CD4-positive, alpha-beta T cell treated with Interleukin-4 for 4 hours (primary cell): ENCODE results near the gene TNFRSF18.
A peak's percentile ranks its signal among the peaks of the same experiment; 100 is the strongest.

ENCODE experiments used
- DNase-seq: peaks from one replicate; pipeline ENCODE4 v3.0.0-alpha.2; 2020

TNFRSF18 gene

DNA sequence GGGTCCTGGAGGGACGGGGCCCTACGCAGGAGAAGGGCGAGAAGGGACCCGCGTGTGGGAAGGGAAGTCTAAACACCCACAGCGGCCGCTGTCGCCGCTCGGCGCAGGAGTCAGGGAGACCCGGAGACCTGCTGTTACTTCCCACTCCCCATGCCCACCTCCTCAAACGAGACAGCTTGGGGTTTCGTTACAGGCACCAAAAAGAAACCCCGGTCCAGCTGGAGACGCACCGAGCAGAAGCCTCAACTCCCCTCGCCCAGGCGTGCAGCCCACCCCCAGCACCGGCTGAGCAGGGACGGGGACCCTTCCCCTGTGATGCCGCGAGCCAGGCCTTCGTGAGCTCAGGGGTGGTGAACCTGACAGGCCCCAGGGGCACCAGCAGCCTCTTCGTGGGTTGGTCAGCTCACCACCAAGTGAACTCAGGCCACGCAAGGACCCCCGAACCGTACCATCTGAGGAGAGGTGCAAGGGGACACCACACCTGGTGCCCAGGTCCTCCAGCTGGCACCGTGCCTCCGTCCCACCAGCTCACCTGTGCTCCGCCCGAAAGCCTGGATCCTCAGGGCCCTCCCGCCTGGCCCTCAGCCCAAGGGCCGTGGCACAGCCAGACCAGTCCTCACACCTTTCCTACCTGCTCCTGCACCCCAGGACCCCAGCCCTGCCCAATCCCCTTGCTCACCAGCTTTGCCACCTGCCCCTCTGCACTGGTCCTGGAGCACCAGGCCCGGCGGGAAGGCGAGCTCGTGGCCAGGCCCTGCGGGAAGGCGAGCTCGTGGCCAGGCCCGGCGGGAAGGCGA is 20.4 kb upstream of the TNFRSF18 start:
- no peak for DNase-seq

DNA sequence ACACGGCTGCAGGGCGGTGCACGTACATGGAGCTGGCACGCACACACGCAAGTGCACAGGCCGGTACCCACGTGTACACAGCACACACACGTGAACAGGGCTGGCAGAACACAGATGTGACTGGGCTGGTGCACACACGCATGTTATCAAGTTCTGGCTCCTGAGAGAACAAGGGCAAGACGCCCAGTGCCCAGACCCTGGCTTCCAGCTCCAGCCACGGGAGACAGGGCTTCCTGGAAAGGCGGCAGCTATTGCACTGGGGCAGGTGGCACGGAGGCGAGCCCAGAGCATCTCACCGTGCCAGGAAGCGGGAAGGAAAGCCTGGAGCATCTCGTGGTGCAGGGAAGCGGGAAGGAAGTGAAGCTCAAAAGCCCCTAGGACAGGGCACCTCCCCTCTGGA is 19.5 kb upstream of the TNFRSF18 start:
- DNase-seq: no peak

GRCh38 chr1:1225238-1225845 is 18.9 kb upstream of the TNFRSF18 start:
- DNase-seq: no peak

GRCh38 chr1:1223891-1224290 is 17.5 kb upstream of the TNFRSF18 start:
- DNase-seq: no peak

DNA sequence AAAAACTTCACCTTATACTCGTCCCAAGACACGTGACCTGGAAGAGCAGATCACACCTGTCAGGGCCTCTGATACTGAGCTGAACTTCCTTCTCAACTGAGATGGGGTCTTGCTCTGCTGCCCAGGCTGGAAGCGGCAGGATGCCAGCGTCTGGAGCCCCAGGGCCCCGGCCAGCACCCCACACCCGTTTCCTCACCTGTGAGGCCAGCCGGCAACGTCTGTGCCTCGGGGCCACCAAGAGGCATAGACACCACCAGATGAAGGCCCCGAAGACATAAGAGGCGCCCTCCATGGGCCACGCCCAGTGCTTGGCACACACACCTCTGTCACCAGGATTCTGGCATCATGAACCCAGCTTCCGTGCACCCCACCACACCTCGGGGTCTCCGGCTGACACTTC is 16.9 kb upstream of the TNFRSF18 start:
- no peak for DNase-seq

DNA sequence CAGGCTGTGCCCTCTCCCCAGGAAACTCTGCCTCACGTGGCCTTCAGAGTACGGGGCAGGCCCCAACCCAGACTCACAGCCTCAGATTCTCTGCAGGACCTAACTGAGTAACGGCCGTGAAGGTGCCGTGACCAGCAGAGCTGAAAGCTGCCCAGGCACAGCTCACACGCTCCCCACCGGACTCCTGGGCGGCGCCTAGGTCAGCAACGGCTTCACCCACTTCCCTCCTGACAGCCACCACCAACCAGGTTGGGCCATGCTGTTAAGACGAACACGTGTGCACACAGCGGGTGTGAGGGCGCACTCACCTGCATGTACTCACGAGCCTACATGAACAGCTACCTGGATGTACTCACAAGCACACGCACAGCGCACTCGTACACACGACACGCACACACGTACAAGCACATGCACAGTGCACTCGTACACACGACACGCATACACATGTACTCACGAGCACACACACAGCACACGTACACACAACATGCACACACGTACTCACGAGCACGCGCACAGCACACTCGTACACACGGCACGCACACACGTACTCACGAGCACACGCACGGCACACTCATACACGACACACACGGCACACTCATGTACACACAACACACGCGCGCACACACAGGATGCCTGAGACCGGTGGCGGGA is 16.3 kb upstream of the TNFRSF18 start:
- no peak for DNase-seq

GRCh38 chr1:1221887-1222574 is 15.6 kb upstream of the TNFRSF18 start:
- no peak for DNase-seq

- DNase-seq: no peak
These were observed 13.8 kb upstream of the TNFRSF18 start for GRCh38 chr1:1220197-1220596.

GRCh38 chr1:1219341-1219740 is 12.9 kb upstream of the TNFRSF18 start:
- peak; percentile 49 for DNase-seq

- DNase-seq: no peak
These were observed 12.3 kb upstream of the TNFRSF18 start for GRCh38 chr1:1218524-1219200.

DNA sequence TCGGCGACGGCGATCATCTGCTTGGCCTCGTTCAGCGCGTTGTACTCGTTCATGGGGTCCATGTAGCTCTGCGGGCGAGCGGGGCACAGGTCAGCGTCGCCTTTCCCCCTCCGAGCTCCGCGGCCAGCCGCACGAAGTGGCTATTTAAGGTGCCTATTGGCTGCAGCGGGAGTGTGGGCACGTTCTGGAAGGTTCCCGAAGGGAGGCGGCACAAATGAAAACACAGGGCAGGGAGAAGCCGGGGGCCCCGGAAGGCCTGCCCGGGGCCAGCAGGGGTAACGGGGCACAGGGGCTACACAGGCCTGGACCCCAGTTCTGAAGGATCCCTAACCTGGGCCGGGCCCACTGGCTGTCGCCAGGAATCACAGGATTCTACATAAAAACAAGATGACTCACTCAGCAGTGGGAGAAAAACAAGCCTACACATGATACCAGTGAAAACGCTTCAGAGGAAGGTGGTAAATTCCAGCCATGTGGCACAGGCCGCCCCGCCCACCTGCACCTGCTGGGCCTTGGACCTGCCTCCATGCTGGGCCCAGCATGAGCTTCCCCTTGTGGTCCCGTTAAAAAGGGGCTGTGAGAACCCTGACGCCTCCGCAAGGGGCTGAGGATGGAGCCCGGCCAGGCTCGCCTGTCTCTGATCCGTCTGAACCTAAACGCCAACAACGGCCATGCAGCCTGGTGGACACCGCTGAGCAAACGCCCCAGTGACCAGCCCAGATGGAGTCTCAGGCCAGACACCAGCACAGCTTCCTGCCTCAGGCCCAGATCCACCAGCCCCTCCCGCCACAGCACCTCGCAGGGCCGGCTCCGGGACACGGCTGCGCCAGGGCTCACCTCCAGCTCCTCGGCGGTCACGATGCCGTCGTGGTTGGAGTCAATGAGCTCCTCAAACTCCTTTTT is 11.5 kb upstream of the TNFRSF18 start:
- DNase-seq: peak; percentile 73

GRCh38 chr1:1216770-1217620 is 10.6 kb upstream of the TNFRSF18 start:
- peak; percentile 70 for DNase-seq

GRCh38 chr1:1215881-1216605 is 9.7 kb upstream of the TNFRSF18 start:
- no peak for DNase-seq

DNA sequence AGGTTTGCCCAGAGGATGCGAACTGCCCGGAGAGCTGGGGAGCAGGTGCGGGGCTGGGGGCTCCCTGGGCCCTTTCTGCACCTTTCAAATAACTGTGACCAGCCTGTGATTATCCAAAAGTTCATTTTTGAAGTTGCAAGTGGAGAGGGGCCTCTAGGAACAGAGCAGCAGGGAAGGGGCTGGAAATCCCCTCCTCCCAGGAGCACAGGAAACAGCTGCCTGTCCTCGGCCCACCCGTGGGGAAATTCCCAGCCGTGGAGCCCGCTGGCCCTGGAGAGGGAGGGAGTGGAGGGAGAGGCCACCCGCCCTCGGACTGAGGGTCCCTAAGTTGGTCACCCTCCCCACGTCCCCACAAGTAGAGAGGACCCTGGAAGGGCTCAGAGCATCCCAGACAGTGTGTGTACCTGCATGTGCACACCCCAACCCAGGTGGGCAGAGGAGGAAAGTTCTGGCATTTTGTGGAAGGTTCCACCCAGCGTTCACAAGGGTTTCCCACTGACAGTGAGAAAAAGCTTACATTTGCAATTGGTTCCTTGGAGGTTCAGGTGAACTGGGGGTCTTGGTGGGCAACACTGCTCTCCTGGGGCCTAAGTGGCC is 8.8 kb upstream of the TNFRSF18 start:
- peak; percentile 39 for DNase-seq

- peak; percentile 29 for DNase-seq
These were observed 7.2 kb upstream of the TNFRSF18 start, which contains the start of gene TNFRSF4 for GRCh38 chr1:1213345-1214265. Gene TNFRSF4, minus strand, starts transcription at chr1:1214153. Its CDS starts 26 bp downstream, at chr1:1214127.

DNA sequence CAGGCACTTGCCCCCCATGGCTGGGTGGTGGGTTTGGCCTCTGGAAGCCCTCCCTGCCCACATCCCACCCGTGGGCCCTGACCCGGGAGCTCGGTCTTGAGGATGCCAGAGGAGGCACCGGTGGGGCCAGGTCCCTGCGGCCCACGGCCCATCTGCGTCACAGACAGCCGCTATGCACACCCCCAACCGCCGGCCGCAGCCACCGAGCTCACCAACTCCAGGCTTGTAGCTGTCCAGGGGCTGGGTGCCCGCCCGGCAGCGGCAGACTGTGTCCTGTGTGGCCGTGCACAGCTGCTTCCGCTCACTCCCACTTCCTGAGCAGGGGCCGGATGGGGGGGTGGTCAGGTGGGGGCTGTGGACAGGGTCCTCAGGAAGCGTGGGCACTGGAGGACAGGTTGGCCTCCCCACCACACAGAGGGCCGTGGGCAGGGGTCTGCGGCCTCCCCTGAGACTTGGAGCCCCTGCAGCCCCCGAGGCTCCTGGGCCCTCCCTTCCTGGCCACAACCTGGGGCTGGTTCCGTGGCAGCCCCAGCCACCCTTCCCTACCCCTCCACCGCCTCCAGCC is 6.5 kb upstream of the TNFRSF18 start:
- DNase-seq: peak; percentile 33

GRCh38 chr1:1211541-1212441 is 5.4 kb upstream of the TNFRSF18 start:
- DNase-seq: no peak
